Measurements from ENCODE around the gene STAT2. TPM values are rescaled to one million over a fixed set of nuclear protein-coding genes. Genes with fewer than 3 reads are reported as not detected.

STAT2 gene
- total RNA-seq, 1 donor from 2014 or later, result 34.9 TPM

DNA sequence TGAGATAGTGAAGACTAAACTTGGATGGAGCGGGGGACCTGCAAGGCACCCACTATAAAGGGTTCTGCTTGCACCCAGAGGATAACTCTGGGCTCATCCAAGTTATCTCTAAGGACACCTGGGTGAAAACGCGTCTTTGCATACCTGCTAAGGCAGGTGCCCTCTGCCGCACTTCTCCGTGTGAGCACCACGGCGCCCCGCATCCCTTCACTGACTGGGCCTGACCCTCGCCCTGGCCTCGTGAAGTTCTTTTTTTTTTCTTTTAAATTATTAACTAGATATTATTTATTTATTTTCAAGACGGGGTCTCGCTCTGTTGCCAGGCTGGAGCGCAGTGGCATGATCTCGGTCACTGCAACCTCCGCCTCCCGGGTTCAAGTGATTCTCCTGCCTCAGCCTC is 22.7 kb upstream of the STAT2 start:
- intact Hi-C loops (cut with micrococcal nuclease), result no loop called here
- H3K4me1 ChIP-seq, result no peaks in the 10 kb centered on the region
- no peak overlapping the region for H3K4me3 ChIP-seq
- no peaks in the 10 kb centered on the region for H3K27me3 ChIP-seq (ENCODE audit: low read depth)
- H3K27ac ChIP-seq (replicated peaks), result no peak overlapping the region
- no peak for DNase-seq
- H3K9me3 ChIP-seq (replicated peaks), result no peaks in the 10 kb centered on the region
- TF ChIP-seq, protein P1, sequence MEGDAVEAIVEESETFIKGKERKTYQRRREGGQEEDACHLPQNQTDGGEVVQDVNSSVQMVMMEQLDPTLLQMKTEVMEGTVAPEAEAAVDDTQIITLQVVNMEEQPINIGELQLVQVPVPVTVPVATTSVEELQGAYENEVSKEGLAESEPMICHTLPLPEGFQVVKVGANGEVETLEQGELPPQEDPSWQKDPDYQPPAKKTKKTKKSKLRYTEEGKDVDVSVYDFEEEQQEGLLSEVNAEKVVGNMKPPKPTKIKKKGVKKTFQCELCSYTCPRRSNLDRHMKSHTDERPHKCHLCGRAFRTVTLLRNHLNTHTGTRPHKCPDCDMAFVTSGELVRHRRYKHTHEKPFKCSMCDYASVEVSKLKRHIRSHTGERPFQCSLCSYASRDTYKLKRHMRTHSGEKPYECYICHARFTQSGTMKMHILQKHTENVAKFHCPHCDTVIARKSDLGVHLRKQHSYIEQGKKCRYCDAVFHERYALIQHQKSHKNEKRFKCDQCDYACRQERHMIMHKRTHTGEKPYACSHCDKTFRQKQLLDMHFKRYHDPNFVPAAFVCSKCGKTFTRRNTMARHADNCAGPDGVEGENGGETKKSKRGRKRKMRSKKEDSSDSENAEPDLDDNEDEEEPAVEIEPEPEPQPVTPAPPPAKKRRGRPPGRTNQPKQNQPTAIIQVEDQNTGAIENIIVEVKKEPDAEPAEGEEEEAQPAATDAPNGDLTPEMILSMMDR (IDR thresholded peaks at IDR 0.05; ENCODE audit: borderline replicate concordance), result no peak
- H3K36me3 ChIP-seq, result no peaks in the 10 kb centered on the region

DNA sequence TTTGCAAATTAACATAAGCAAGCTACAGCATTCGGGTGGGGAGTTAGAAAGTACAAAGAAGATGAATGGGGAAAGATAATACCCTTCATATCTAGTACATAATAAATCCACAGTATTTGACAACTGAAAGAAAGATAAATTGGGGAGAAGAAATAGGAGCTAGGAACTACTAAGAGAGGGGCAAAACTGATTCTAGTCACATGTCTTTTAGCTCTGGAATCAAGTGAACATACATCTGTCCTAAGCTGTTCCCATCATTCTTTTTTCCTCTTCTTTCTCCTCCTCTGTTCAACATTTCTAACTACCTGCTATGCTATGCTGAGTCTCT is 18.0 kb upstream of the STAT2 start:
- Histone ChIP-seq H3K27ac (replicated peaks) (no peak overlapping the region), H3K4me1 (no peaks in the 10 kb centered on the region), H3K27me3 (ENCODE audit: low read depth) (no peaks in the 10 kb centered on the region), H3K9me3 (replicated peaks) (no peaks in the 10 kb centered on the region), H3K36me3 (no peaks in the 10 kb centered on the region), H3K4me3 (no peak overlapping the region)
- intact Hi-C loops (cut with micrococcal nuclease), result no loop called here
- TF ChIP-seq, protein P1 (IDR thresholded peaks at IDR 0.05; ENCODE audit: borderline replicate concordance), result no peak
- DNase-seq, result no peak

DNA sequence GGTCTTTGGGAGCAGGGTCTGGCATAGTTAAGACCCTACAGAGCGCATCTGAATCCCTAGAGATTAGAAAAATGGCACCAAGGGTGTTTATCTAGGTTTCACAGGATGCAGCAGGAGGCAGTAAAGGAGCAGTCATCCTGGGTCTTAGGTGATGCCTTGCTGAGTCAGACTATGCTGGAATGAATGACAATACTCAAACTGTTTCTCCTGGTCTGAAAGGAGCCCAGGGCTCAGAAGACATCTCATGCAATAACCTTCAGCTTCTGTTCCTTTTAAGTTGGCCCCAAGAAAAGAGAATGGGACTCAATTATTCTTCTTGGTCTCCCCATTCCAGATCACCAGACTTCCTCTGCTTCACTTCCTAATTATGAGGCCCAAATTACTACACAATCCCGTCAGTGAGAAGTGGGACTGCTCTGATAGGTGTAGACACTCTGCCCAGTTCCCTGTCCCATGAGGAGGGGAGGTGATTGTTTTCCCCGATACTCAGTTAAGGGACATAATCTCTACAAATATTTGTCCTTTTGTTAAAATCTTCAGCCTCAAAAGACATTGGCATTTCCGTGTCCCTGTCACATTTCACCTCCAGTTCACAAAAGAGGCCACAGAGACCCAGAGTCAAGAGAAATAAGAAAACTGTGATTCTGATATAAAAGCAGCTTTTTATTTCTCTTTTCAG is 17.5 kb upstream of the STAT2 start:
- H3K27me3 ChIP-seq (ENCODE audit: low read depth), result no peaks in the 10 kb centered on the region
- no peaks in the 10 kb centered on the region for H3K4me1 ChIP-seq
- H3K27ac ChIP-seq (replicated peaks), result no peak overlapping the region
- DNase-seq, result no peak
- TF ChIP-seq, protein P1 (IDR thresholded peaks at IDR 0.05; ENCODE audit: borderline replicate concordance), result no peak
- H3K9me3 ChIP-seq (replicated peaks), result no peaks in the 10 kb centered on the region
- intact Hi-C loops (cut with micrococcal nuclease), result no loop called here
- no peaks in the 10 kb centered on the region for H3K36me3 ChIP-seq
- H3K4me3 ChIP-seq, result no peak overlapping the region

DNA sequence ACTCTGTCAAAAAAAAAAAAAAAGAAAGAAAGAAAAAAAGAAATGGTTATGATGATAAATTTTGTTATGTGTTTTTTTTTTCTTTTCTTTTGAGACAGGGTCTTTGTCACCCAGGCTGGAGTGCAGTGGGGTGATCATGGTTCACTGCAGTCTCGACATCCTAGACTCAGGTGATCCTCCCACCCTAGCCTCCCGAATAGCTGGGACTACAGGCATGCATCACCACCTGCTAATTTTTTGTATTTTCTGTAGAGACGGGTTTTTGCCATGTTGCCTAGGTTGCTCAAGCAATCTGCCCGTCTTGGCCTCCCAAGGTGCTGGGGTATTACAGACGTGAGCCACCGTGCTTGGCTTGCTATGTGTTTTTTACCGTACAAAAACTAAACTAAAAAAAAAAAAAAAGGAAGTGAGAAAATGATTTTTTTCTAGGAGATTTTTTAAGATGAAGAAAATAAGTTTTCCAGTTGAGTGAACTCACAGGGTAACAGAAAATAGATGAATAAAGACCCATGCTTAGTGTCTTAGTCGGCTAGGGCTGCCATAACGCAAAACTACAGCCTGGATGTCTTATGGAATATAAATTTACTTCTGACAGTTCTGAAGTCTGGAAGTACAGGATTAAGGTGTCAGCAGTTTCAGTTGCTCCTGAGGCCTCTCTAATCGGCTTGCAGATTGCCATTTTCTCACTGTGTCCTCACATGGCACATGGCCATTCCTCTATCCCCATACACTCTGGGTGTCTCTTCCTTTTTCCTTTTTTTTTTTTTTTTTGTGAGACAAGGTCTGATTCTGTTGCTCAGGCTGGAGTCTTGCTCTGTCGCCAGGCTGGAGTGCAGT is 15.9 kb upstream of the STAT2 start:
- intact Hi-C loops (cut with micrococcal nuclease), result no loop called here
- no peaks in the 10 kb centered on the region for H3K36me3 ChIP-seq
- no peaks in the 10 kb centered on the region for H3K4me1 ChIP-seq
- H3K27ac ChIP-seq (replicated peaks), result no peak overlapping the region
- TF ChIP-seq, protein P1 (IDR thresholded peaks at IDR 0.05; ENCODE audit: borderline replicate concordance), result no peak
- no peak overlapping the region for H3K4me3 ChIP-seq
- DNase-seq, result no peak
- no peaks in the 10 kb centered on the region for H3K9me3 ChIP-seq (replicated peaks)
- no peaks in the 10 kb centered on the region for H3K27me3 ChIP-seq (ENCODE audit: low read depth)

DNA sequence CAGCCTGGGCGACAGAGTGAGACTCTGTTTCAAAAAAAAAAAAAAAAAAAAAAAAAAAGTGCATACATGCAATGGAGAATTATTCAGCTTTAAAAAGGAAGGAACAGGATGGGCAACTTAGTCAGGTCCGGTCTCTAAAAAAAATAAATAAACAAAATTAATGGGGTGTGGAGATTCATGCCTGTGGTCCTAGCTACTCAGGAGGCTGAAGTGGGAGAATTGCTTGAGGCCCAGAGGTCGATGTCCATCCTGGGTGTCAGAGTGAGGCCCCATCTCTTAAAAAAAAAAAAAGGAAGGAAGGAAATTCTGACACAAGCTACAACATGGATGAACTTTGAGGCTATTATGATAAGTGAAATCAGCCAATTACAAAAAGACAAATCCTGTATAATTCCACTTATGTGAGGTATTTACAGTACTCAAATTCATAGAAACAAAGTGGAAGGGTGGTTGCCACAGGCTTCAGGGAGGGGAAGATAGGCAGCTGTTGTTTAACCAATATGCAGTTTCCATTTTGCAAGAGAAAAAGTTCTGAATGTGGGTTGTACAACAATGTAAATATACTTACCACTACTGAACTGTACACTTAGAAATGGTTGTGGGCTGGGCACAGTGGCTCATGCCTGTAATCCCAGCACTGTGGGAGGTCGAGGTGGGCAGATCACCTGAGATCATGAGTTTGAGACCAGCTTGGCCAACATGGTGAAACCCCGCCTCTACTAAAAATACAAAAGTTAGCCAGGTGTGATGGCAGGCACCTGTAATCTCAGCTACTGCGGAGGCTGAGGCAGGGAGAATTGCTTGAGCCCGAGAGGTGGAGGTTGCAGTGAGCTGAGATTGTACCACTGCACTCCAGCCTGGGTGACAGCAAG is 15.1 kb upstream of the STAT2 start:
- no peak for DNase-seq
- no peak overlapping the region for H3K27ac ChIP-seq (replicated peaks)
- H3K4me1 ChIP-seq, result no peaks in the 10 kb centered on the region
- H3K4me3 ChIP-seq, result no peak overlapping the region
- H3K27me3 ChIP-seq (ENCODE audit: low read depth), result no peaks in the 10 kb centered on the region
- intact Hi-C loops (cut with micrococcal nuclease), result no loop called here
- no peaks in the 10 kb centered on the region for H3K36me3 ChIP-seq
- H3K9me3 ChIP-seq (replicated peaks), result no peaks in the 10 kb centered on the region
- TF ChIP-seq, protein P1 (IDR thresholded peaks at IDR 0.05; ENCODE audit: borderline replicate concordance), result no peak
